GM19023 (cell line): ENCODE results near the gene IQSEC1.

Experiments used
- ATAC-seq: cut with Tn5 transposase; IDR thresholded peaks from one replicate; pipeline ENCODE4 v1.9.1; 2021; ENCODE audit warnings: mild to moderate bottlenecking, moderate library complexity; ENCODE audit not compliant: unreplicated experiment

The IQSEC1 gene

DNA sequence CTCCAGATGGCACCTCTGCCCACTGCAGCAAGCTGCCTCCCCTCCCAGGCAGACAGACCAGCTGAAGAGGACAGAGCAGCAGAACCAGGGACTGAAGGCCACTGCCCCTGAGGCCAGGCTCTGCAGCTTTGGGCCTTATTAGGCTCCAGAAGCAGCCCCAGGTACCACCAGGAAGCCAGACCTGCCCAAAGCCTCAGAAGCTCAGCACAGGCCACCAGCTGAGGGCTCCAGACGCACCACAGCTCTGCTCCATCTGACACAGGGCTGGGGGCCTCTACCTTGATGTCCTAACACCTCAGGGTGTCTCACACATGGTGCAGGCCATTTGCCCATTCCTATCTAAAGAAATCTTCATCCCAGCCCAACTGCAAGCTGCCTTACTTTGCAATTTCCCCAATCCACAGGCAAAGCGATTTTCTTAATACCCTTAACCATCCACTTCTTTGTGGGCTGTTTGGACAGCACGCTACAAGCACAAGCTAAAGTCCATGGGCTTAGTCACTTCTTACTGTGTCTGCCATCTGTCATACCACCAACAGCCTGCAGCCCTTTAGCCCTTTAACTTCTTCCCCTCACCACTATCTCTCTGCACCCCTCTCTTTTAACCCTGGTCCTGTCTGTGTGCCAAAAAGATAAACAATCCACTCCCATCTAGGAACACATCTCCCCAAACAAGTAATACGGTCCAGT, 112.1 kb downstream of the IQSEC1 start:
- no peak for ATAC-seq

DNA sequence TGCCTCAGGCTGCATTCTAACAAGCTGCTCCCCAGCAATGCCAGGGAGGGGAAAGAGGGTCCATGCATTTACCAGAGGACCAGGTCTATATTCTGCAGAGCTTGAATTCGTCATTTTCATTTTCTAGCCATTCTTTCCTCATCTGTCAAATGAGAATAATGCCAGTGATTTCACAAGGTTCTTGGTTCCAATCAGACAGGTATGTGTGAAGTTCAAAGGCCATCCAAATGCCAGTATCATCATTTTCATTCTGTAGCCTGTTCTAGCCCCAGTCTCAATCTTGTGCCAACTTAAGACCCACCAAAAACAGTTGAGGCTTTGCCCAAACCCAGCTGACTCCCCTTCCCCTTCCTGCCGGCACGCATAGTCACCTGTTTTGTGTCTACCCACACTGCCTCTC, 112.7 kb downstream of the IQSEC1 start:
- no peak for ATAC-seq

DNA sequence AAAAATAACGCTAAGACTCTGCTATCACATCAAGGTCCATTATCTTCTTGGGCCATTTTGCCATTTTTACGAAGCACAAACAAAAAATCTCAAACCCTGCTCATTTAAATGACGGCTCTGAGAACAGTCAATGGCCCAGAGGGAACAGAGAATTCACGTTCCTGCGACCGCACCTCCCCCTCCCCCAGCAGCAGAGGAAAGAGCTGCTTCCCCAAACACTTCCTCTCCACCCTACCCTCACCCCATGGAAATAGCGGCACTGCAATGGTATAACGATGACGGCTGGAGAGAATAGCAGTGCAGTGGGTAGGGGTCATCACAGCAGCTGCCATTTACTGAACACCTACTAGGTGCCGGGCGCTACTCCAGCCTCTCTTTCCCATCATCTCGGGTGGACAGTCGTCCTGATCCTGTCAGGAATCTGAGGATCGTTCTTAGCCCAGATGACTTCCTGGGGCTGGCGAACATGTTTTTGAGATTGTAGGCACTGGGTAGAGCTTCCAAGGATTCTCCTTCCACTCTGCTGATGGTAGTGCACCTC, 113.3 kb downstream of the IQSEC1 start:
- no peak for ATAC-seq

DNA sequence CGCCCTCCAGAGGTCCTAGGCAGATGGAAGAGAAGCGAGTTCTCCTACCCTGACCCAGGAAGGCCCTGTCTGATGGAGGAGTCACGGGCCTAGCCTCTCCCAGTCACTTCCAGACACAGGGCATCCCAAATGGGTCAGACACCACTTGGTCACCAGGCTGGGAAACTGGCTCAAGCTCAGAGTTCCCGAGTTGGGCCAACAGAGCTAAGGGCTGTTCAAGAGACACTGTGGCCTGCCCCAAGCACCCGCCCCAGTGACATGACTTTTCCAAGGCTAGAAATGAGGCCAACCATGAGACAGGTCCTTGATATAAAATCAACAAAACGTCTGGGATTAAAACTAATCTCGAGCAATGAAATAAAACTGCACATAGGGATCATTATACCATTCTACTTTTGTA, 113.8 kb downstream of the IQSEC1 start:
- no peak for ATAC-seq

DNA sequence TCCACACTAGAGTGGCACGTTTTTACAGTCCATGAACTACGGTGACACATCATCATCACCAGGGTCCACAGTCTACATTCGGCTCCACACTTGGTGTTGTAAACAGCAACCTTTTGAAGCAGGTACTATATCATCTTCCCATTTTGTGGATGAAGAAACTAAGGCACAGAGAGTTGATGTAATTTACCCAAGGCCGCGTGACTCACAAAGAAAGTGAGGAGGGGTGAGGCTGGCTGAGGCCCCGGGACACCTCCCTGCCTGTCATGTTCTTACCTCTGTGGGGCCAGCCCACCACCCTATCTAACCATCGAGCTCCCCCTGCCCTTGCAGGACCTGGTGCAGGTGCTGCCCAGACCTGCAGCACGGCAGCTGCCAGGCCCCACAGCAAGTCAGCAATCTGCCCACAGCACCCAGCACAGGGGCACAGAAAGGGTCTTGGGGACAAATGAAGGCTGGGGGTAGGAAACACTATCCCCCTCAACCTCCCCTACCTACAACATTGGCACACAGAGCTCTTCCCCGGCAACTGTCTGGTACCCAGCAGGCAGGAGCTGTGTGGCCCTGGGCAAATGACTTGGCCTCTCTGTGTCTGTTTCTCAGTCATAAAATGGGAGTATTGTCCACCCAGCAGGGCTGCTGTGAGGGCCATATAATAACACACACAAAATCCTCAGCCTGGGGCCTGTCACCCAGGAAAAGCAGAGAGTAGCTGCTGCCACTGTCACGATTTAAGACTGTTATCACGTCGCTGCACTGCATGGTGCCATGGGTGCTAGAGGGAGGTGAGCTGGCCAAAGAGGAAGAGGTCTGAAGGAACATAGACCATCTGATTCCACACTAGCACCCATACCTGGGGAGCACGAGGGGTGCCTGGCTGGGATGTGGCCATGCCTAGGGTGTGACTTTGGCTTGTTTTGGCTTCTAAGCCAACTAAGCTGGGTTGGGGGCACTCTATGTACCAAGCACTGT, 115.1 kb downstream of the IQSEC1 start:
- no peak for ATAC-seq

DNA sequence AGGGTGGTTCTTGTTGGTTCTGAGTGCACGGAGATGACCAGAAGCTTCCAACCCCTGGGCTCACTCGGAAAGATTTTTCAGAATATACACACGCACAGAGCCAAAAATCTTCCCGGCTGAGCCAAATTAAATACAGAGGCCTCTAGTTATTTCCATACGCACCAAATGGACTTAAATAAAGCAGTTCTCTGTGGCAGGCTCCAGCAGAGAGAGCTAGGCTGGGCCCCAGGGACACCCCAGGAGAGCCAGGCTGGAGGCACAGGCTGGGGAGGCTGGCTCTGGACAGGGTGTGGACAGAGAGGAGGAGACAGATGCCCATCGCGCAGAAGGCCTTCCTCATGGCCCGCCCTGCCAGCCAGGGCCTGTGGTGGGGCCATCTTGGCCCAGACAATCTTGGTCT, 115.9 kb downstream of the IQSEC1 start:
- no peak for ATAC-seq

DNA sequence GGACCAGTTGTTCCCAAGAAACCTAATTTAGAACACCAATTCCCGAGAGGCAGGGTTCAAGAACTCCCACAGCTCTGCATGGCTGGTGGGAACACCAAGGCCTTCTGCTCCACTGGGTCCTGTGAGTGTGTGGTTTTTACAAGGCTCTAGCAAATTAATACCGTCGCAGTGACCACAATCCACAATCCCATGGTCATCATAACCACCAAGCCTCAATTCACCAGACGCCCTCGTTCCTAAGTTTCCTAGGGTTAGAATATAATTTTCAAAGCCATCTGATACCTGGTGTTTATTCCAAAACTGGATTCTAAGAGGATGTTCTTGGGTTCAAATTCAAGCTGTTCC, 116.9 kb downstream of the IQSEC1 start:
- ATAC-seq = no peak

DNA sequence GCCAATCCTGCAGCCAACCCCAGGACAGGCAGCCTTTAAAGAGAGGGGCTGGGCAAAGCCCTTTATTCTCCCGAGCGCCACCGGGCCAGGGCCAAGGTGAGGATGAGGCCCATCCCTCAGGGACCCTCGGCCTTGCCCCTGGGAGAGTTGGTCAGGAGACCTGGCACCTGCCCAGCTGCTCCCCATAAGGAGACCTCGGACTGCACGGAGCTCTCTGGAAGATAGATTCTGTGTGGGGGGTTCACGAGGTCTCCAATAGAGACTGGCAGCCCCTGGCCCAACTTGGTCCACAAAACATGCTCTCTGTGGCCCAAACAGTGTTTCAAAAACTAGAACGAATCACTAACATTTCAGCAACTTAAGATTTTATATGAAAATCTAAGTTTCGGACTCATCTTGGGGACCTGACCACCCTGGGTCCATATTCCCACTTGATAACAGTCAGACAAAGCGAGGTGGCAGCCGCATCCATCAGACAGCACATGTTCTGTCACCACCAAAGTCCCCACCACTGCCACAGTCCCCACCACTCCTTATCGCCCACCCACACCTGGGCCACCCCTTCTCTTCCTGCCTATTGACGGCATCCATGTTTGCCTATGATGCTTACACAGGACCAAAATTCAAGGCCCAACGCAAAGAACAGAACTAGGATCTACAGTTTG, 117.4 kb downstream of the IQSEC1 start:
- ATAC-seq = no peak

DNA sequence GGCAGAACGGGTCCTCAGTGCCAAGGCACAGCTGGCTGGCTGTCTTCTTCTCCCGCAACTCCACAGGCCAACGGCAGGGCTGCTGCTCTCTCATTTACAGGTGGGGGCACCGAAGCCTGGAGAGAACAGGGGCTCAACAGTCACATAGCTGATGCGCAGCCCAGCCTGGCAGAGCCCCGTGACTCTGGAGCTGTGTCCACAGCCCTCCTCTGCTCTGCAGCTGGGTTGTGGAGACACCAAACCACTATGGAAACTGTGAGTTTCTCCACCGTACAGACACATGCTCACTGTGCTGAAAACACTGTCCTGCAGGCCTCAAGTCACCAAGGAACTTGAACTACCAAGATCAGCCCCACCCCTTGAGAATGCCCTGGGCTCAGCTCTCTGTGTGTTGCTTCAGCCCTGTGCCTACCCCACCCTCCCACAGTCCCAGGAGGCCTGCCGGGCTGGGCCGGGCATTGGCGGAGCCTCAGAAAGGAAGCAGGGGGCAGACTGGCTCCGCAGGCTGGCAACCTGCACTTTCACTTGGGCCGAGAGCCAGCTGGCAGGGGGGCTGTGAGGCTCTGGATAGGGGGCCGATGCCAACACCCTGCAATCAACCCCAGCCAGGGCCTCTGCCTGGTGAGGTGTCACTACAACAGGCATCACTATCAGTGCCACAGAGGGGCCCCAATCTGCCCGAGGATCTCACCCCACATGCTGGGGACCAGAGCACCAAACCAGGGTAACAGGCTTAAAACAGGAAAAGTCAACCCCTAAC, 118.2 kb downstream of the IQSEC1 start:
- ATAC-seq = peak; percentile 60

DNA sequence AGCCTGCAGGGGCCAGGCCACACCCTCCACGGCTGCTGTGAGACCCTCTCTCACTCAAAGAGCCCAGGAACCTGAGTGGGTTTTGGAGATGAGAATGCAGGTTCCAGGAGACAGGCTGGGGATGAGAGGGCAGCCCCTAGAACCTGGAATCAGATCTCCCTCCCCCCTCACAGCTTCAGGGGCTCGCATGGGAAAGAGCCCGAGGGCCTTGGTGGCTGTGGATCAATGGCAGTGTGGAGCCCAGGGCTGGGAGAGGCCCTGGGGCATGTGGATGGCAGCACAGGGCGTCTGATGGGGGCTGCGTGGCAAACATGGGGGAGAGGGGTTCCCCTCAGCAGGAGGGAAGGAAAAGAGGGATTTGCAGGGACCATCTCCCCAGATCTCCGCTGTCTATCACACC, 119.0 kb downstream of the IQSEC1 start:
- no peak for ATAC-seq

DNA sequence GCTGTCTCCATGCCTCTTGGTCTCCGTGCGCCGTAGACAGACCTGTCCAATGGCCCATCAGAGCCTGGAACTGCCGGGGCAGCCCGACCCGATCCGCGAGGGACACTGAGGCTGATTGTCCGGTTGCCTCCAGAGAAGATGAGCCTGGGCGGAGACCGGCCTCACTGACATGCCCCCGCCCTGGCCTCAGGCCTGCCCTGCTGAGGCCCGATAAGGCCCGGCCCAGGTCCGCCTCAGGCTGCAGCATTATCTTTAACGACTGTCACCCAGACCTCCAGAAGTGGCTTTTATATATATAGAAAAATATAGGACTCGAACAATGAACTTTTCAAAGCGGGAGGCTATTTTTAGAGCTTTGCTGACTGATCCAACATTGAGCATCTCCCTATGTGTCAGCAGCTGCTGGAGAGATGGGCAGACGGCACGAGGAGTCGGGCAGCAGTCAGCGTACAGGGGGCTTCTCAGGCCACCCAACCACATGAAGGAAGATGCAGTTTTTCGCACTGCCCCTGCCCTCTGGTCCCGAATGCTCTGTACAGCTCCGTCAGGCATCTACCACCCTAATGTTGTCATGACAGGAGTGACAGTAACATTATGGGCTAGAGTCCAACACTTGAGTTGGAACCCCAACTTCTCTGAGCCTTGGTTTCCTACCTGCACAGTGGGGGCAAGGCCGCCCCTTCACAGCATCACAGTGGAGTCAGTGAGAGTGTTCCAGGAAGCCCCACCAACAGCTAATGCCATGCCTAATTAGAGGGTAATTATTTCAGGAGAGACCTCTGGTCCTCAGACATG, 119.8 kb downstream of the IQSEC1 start:
- ATAC-seq = no peak

DNA sequence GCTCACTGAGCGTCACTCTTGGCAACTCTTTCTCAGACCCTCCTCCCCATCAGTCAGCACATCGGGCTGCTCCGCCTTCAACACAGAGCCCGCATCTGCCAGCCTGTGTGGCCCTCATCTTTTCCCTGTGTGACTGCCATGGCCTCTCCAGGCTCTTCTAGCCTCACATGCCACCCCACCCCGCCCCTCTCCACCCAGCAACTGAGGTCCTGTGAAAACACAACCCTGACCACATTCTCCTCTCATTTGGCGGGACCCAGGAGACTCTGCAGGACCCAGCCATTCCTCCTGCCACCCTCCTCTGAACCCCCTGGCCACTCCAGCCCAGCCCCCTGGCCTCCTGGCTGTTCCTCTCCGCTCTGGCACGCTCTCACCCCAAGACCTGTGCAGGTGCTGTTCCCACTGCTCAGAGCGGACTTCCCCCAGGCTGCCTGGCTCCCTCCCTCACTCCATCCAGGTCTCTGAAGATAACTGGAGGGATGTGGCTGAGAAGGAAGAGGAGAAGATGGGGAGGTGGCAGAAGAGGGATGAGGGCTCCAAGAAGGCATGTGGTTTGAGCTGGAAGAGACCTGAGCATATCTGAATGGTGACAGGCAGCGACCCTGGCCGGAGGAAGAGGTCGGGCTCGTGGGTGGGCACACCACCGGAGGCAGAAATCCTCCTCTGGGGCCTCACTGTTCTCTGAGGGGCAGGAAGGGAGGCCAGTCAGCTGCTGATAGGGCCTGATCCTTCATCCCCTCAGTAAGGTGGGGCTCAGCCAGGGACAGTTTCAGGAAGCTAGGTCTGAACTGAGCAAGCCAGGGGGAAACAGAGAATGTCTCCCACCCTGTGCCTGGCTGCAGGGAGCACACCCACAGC, 120.7 kb downstream of the IQSEC1 start:
- ATAC-seq = no peak

DNA sequence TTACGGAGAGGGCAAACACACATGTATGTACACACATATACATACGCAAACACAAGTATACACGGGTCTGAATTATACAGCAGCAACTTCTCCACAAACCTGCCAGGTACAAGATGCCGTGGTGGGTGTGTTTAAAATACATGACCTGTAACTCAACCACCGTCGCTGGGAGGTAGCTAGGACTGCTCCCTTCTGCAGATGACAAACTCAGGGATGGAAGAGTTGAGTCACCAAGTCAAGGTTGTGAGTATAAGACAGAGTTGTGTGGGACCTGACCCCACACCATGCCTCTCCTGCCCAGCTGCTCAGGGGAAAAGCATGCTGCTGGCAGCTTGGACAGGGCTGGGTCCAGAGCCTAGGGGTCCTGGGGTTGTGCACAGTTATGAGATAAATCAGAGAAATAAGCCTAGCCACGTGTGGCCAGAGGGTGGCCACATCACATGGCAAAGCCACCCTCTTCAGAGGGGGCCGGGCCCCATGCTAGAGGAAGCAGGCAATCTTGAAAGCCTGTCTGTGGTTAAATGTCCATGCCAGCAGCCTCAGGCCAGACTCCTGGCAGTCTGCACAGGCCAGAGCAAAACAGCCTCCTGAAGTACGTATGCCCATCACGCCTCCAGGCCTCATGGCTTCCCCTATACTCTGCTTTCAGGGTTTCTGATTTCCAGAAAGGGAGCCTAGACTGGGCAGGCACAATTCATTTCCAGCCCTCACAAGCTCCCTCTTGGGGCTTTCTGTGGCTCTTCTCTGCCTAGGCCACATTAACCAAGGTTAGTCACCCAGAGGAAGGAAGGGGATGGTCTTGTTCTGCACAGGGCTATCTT, 124.1 kb downstream of the IQSEC1 start:
- peak; percentile 68 for ATAC-seq

DNA sequence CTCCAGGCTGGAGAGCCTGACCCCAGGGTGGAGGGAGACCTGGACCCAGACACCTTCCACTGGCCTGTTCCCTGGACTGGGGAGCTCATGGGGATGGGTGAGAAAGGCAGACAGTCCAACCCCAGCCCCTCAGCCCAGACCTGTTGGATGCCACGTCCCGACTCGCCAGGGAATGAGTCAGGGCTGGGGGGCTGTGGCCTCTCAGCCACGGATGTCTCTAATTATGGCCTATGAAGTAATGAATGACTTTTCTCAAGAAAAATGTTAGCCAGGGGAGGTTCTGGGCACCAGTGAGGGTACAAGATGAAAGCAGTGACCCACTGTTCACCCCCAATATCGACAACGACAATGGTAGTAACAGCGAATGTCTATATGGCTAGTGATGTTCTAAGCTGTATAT, 124.9 kb downstream of the IQSEC1 start:
- no peak for ATAC-seq

DNA sequence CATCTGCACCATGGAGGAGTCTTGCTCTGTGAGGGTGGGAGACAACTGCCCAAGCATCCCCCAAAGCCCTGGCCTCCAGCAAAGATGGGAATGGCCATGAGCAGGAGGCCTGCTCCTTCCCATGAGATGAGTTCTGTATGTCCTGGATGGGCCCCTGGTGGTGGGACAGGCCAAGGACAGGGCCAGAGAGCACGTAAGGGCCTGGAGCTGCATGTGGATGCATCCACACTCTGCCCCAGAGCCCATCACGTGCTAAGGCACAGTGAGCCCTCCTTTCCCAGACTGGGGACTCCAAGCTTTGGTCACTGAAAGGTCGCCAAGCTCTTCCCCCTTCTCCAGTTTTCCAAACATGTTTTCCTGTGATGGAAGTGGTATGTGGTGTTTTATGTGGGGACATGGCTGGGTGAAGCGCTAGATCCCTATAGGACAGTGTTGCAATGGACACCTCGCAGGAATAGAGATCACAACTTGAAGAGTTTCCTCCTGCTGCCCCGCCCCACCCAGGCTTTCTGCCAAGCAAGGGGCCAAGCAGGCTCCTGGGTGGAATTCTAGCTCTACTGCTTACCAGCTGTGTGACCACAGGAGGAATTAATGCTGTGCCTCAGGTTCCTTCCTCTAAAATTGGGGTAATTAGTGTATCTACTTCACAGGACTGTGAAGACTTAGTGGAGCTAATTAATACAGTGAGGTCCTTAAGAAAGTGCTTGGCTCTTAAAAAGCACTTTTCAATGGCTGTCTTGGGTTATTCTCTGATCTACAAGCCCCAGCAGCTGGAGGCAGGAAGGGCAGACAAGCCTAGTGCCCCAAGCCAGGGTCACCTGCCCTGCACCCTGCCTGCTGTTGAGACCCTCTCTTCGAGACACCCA, 125.5 kb downstream of the IQSEC1 start:
- no peak for ATAC-seq

DNA sequence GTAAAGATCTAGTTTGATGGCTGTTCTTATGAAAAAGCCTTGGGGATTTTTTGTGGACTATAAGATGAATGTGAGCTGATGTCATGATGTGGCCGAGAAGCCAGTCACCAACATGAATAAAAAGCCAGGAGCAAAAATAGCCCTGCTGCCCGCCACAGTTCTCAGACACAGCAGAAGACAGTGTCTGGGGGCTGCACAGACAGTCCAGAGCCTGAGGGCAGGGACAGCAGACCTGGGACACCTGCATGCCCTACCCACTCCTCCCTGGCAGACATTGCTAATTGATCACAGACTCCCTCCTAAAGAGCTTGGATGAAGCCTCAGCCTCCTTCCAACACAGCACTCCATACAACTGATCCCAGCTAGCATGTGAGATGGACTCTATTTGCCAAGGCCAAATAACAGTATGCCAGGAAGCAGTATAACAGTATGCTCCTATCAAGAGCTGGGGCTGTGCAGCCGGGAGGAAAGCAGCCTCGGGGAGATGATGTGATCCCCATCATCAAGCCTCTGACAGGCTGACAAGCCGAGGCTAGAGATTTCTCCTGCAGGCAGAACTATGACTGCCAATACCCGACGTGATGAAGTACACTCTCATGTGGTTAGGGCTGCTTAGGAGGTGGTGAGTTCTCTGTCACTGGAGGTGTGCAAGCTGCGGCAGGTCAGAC, 126.4 kb downstream of the IQSEC1 start:
- ATAC-seq = no peak

DNA sequence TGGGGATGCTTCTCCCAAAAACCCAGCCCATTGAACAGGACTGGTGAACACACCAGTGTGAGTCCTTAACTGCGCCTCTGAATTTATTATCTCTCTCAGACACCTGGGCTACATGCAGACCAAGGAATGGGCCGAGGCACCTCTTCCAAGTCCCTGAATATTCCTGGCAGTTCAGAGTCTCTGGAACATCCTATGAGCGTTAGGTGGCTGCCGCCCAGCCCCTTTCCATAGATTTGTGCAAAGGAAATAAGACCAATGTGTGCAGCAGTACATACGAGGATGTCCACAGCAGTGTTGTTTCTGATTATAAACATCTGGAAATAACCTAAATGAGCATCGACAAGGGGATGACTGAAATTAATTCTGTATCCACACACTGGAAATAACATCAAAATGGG, 127.0 kb downstream of the IQSEC1 start:
- no peak for ATAC-seq
